PFSK-1 (cell line): ENCODE results near the gene RNF145.

Source experiments
- FOXP2 ChIP-seq: optimal IDR thresholded peaks from 2 replicates; pipeline ENCODE3; 2011; ENCODE audit warnings: borderline replicate concordance, control low read depth, inconsistent platforms; ENCODE audit not compliant: insufficient read depth; ENCODE audit errors: extremely low read length, extremely low read depth
- TAF1 ChIP-seq: IDR thresholded peaks from 2 replicates; pipeline ENCODE4 v1.6.1; 2012; ENCODE audit warnings: low read length, control low read depth, borderline replicate concordance; ENCODE audit not compliant: insufficient read depth

DNA sequence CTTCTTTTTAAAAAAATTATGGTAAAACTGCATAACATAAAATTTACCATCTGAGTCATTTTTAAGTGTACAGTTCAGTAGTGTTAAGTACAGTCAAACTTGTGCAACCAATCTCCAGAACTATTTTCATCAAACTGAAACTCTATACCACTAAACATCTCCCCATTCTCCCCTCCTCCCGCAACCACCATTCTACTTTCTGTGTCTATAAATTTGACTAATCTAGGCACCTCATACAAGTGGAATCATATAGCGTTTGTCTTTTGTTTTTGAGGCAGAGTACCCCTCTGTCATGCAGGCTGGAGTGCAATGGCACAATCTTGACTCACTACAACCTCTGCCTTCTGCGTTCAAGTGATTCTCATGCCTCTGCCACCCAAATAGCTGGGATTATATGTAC lies 85.7 kb downstream of the RNF145 start:
- TF ChIP-seq TAF1 (no peak), FOXP2 (no peak)
